GM12873 (cell line): Measurements from ENCODE around the gene TTLL1.

ENCODE experiments used
- CTCF ChIP-seq: IDR thresholded peaks from 2 replicates; pipeline ENCODE4 v1.5.1; 2012; ENCODE audit warnings: low read depth, mild to moderate bottlenecking, moderate library complexity, low read length, control low read depth; ENCODE audit not compliant: insufficient read depth; ENCODE audit errors: missing control alignments

Gene TTLL1

GRCh38 chr22:43088984-43089717 is at the start of gene TTLL1:
TTLL1 (minus strand) TSS chr22:43089391; CDS start chr22:43075586, 13,805 bp downstream.
- TF ChIP-seq CTCF: peak; percentile 15

GRCh38 chr22:43136801-43137200 is 47.6 kb upstream of the TTLL1 start:
- TF ChIP-seq CTCF: no peak

GRCh38 chr22:43136255-43136654 is 47.1 kb upstream of the TTLL1 start:
- peak; percentile 94 for TF ChIP-seq CTCF

GRCh38 chr22:43135565-43135964 is 46.4 kb upstream of the TTLL1 start:
- no peak for TF ChIP-seq CTCF

GRCh38 chr22:43134553-43134952 is 45.4 kb upstream of the TTLL1 start:
- TF ChIP-seq CTCF: no peak

- no peak for TF ChIP-seq CTCF
These were observed 44.2 kb upstream of the TTLL1 start for GRCh38 chr22:43133401-43133800.

- no peak for TF ChIP-seq CTCF
These were observed 42.7 kb upstream of the TTLL1 start for GRCh38 chr22:43131773-43132501.
